ENCODE measurements around the gene IPO13.

Gene IPO13

DNA sequence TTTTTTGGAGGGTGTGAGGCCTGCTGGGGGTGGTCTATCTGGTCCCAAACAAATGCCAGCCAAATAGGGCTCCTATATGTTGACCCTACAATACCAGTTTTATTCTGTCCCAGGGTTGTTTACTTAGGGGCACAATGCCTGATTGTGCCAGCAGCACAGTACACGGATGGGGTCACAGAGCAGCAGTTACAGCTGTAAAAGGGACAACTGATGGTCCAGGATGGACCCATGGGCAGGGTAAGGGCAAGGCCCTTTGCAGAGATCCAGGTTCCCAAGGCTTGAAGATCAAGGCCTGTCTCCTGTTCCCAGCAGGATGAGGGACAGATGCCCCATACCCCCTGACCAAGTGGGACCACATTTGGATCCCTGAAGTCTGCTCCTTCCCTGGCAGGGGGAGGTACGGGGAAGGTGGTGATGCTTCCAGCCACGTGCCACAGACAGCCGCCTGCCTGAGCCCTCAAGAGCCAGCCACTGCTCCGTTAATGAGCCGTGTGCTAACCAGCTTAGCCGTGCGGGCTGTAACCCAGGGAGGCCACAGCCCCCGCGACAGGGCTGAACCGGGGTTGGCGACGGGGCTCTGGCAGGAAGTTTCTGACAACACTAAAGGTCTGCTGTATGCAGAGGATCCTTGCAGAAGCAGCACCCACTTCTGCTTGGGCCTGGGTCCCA lies 66.3 kb downstream of the IPO13 start:
- no peak for DNase-seq (ENCODE audit: low read depth)

DNA sequence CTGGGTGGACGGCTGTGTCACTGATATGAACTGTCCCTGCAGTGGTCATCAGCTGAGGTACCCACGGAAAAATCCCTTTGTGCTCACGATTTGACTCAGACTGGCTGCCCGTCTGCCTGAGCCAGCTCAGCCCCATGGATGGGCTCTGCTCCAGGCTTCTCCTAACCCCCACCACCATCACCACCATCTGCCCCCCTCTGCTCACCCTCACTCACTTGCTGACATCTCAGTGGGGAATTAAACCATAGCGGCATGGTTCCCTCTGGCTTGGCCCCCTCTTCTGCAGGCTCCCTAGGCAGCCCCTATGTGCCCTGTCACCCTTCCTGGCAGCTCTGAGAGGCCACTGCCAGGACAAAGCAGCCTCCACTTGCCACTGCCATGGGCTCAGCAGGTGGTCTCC lies 67.2 kb downstream of the IPO13 start:
- DNase-seq (ENCODE audit: low read depth): no peak

DNA sequence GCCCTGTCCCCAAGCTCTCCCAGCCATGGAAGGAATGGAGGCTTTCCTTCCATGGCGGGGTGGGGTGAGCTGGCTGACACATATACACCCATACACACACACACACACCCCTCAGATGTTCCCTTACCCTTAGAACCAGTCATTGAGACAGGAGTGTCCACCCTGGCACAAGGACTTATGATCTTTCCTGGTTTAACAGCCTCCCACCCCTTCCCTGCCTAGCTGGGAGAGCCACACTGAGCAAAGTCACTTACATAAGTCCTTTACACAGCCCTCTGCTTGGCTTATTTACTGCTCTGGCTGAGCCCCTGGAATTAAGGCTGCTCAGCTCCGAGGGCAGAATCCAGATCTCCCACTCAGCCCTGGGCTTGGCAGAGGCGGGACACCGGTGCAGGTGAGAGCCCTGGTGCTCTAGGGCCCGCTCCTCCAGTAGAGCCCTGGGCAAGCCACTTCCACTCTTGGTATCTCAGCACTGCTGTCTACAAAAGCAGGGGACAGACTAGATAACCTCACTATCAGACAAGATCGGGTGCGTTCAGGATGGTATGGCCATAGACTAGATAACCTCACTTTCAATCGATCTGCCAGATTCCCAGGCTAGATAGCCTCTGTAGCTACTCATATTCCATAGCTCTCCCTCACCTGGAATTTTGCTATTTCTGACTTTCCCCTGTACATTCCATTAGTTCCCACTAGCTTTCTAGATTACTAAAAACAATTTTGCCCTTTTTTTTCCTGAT lies 67.8 kb downstream of the IPO13 start:
- DNase-seq (ENCODE audit: low read depth): no peak

DNA sequence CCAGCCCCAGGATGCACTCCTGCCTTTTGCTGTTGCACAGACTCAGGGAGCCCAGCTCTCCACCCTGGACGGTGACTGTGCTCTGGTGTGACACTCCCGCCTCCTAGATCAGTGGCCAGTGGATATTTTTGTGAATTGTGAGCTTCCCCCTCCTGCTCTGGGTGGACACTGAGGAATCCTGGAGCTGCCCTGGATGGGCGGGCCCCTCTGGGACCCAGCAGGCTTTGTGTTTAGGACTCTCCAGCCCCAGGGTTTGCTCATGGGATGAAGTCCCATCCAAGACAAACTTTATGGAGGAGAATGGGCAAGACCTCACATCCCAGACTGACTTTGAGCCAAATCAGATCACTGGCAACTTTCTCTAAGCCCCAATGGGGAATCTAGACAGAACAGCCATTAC lies 68.5 kb downstream of the IPO13 start:
- no peak for DNase-seq (ENCODE audit: low read depth)

DNA sequence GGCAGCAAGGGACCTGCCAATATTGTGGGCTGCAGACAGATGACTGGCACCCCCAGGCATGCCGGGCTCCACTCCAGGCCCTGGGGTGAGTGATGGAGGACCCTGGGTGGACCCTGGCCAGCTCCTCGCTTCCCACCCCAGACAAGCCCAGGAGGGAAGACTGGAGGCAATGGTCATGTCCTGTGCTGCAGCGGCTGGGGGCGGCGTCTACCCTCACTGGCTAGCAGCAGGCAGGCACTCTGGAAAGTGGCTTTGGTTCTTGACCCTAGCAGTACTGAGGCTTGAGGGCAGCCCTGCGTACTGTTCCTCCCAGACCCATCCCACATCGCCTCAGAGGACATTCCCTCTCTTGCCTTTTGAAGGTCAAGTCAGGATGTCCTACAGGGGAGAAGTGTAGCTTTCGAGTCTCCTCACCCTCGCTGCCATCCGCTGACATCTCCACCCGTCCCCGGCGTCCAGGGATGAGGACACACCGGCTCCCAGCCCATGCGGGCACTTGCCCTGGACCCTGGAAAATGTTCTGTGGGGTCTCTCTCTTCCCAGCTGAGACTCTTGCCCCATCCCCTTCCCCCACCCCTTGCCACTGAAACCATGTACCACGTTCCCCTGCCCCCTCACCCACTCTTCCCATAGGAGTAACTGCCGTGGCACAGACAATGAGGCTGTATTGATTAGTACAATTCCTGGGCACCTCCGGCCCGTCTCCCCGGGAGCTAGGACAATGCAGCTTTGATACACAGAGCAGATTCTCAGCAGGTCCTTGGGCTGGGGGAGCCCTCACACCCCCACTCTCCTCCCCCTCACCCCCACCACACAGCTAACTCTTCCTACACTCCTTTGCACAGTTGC lies 69.5 kb downstream of the IPO13 start:
- DNase-seq (ENCODE audit: low read depth): no peak

DNA sequence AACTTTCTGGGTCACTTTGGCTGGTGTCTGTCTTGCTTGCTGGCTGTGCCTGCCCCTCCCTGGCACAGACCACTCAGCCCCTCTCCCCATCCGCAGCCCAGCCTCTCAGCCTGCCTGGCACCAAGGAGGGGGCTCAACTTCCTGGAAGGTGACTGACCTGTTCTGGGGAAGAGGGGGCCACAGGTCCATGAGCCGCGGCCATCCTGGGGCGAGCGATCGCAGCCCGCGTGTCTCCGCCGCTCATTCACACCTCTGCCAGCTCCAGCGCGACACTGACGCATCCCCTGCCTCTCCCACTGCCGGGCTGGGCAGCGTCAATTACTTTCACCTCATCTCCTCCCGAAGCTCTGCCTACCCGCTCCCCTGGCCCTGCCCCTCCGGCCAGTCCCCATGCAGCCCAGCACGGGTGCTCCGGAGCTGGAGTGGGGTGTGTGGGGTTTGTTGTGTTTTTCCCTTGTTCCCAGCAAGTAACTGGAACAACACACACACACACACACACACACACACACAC lies 70.2 kb downstream of the IPO13 start:
- no peak for DNase-seq (ENCODE audit: low read depth)
